HG03045 (cell line): ENCODE results near the gene PPM1F.

ENCODE experiments used
- ATAC-seq: cut with Tn5 transposase; IDR thresholded peaks from one replicate; pipeline ENCODE4 v1.9.1; 2021; ENCODE audit warnings: mild to moderate bottlenecking, moderate library complexity; ENCODE audit not compliant: unreplicated experiment

Gene PPM1F

DNA sequence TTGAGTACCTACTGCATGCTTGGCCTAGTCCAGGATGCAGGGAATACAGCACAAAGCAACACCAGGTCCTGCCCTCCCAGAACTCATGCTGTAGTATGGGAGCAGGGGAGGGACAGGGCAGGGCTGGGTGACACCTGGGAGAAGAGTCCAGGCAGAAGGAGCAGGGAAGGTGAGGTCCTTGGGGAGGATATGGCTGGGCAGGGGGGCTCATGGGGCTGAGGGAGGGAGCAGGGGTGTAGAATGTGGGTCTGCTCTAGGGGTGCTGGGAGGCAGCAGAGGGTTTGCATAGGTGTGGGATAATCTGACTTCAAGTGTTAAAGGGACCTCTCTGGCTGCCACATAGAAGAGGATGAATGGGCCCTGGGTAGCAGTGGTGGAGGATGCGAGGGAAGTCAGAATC is 25.2 kb upstream of the PPM1F start:
- ATAC-seq = no peak

DNA sequence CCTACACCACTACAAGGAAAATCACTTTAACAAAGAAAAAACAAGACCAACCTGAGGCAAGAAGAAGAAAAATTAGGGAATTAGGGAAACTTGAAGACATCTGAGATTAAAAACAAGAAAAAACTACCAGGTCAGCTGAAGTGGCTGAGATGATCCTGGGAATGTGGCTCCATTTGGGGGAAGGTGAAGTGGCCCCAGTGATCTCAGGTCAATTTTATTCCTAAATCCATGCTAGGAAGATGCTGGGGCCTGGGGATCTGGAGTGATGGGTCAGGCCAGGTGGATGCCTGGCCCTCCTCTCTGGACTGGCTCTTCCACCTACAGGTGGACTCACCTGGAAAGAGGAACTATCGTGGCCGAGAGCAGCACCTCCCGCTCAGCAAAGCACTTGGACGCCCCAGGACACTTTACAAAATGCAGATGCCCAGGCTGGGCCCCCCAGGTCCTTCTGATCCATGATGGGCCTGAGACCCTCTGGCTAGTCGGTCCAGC is 23.3 kb upstream of the PPM1F start:
- ATAC-seq = no peak

DNA sequence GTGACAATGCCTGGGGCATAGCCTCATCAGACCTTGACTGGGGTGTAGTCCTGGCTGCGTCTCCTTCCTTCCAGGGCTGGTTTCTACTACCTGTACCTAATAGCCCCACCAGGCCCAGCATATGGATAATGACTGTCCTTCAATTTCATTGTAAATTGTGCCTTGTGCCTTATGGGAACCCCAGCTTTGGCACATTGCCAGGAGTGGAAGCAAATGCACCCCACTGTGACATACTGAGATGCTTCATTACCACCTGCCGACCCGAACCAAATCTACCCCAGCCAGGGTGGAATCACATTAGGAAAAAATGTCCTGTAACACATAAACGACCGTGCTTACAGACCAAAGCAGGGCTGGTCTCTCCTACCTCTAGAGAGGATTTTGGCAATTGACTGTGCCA is 22.6 kb upstream of the PPM1F start:
- no peak for ATAC-seq

DNA sequence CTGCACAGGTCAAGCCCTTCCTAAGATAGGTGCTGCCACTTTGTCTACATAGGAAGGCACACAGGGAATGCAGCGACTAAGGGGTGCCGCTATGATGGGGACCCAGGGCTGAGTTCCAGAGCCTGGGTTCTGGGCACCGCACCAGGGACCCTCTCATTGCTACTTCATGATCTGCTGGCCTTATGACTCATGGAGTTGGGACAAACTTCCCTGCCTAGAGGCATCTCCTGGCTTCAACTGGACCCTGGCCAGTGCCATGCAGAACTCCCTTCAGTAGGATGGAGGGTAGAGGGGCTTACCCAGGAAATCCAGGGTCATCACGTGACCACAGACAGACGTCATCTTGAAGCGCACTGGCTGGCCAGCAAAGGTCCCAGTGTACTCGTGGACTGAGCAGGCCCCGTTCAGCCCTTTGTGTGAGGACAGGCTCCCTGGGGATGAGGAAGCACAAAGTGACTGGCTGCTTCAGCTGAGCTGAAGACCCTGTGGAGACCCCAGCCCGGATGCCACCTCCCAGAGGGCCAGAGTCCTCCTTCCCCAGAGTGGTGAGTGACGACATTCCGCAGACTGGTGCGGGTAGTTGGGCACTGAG is 21.5 kb upstream of the PPM1F start:
- ATAC-seq = no peak

DNA sequence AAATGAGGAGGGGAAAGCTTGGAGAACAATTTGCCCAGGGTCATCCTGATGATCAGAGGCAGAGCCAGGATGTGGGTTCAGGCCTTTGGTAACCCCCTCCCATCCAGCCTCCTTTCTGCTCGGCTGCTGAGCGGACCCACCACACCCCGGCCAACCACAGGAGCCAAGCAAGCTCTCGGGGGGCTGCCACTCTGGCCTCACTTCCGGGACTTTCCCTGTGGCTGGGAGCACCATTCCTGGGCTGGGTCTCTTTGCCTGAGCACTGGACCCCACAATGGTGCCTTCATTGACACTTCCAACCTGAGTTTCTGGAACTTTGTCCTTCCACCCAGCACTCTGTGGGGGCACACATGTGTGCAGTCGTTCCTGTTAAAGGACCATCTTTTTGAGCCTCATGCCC is 20.2 kb upstream of the PPM1F start:
- ATAC-seq = no peak

DNA sequence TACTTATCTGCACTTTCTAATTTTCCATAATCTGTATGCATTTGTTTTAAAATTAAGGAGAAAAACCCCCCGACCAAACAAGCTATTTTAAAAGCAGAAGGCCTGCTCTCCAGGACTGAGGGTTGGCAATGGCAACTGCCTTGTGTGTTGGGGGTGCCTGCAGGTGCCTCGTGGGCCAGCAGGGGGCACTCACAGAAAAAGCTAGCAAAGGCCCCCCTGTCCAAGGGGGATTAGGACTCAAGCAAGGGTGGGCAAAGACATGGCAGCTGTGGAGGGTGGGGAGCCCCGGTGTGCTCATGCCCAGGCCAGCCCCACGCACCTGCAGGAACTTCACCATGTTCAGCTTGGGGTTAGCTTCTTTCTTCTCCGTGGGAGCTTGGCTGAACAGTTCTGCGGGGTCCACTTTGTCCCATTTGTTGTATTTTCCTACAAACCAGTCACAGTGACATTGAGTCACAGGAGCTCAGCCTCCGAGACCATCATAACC is 19.7 kb upstream of the PPM1F start:
- ATAC-seq = no peak

DNA sequence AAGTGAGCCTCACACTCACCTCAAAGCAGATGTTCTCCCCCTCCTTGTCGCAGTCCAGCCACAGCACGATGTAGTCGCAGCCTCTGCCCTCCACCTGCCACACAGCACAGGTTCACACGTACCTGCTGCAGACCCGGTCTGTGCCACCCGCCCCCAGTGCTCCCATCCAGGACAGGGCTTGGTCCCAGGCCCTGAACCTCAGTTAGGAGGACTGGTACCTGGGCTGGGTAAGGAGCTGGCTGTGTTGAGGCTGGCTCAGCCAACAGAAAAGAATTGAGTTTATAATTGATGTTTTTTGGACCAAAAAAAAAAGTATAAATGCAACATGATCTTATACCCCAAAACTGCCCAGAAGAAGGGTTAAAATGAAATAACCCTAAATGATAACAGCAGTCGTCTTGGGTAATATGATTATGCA is 19.2 kb upstream of the PPM1F start:
- no peak for ATAC-seq

DNA sequence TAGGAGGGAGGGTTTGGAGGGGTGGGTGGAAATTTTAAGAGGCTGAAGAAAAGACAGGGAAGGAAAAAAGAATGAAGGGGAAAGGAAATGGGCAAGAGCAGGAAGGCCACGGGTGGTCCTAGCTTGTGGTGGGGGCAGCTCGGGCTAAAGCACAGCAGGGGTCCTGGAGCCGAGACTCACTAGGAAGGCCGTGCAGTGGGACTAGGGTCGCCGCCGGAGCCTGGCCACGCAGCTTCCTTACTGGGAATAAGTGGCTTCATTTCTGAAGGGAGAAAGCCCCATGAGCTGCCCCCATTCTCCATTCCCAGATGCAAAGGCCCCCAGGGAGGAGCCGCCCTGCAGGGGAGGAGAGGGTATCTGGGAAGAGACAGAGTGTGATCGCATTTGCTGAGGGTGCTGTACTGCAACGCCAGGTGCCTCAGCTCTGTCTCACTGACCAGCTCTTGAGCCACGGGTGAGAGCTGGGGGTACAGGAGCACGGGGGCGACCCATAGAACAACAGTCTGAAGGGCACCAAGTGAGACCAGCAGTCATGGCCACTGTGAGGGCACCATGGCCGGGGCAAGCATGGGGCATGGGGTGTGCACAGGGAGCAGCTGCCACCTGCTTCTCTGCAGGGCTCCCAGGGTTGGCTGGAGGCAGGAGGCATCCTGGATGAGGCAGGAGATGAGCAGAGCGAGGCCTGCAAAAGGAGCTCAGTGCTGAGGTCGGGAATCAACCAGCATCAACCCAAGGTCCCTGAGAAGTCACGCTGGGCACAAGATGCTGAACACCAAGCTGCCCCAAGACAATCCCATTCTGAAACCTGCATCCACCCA is 18.4 kb upstream of the PPM1F start:
- no peak for ATAC-seq

DNA sequence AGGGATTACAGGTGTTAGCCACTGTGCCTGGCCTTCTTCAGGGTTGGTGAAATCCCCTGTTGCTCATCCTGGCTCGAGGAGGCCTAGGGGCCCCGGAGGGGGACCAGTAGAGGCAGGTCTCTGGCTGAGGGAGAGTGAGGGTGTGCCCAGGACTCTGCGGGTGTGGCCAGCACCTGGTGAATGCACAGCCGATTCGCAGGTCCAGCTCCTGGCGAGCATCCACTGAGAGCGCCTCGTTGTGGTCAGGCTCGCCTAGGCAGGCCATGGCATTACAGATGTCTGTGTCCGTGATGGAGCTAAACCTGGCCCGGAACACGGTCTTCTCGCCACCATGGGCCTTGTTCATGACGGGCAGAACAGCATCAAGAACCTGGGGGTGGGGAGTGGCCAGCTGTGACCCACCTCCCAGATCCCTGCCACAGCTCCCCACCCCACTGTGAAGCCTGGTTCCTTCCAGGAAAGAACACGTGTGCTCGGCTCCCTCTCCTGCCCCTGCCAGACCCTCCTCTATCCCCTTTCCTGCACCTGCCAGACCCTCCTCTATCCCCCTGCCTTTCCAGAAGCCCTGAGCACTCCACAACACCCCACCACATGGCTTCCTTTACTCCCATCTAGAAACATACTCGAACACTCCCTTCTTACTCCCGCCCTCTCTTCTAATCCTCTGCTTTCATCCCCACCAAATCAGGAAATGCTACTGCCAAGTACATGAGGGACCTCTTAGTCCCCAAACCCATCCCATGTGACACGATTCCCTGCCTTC is 17.6 kb upstream of the PPM1F start:
- no peak for ATAC-seq

DNA sequence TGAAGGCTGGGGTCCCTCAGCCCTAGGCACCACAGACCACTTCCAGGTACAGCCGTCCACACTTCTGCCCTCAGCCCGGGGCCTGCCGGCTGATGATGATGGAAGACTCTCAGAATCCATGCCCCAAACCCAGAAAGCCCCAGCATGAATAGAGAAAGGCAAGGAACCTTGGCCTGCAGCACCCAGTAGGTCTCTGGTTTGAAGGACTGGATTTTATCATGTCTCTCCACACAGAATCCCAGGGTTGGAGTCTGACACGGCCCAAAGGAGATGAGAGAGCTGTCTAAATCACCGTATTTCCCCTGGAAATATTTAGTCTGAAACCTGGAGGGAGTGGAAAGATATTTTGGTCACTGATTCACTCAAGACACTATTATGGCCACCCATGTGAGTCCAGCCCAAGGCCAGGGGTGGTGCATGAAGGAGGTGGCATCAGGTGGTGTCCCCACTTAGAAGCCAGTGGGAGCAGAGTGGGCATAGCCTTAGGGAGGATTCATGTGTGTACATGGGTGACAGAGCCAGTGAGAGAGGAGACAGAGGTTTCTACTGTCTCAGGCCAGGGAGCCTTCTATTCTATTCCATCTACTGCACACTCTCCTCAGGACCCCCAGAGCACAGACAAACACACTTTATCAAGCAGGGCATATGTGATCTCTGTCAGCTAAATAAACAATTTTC is 15.9 kb upstream of the PPM1F start:
- ATAC-seq = no peak

DNA sequence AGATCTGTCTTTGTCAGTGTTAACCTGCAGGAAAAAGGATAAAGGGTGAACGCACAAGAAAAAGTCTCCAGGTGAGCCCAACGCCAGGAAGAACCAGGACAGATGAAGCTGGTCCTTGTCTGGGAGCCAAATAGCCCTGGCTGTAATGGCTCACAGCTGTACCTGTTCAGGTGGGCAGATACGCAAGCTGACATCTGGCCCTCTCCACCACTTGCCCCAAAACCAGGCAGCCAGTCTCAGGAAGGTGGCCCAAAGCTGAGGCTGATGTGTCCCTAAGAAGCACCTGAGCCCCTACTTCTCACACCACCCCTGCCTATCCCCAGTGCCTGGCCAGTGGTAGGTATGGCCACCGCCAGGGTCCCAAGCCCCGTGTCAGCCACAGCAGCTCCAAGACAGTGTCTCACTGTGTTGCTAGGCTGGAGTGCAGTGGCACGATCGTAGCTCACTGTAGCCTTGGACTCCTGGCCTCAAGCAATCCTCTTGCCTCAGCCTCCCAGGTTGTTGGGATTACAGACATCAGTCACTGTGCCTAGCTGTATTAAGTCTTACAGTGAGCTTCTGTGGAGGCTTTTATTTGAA is 15.1 kb upstream of the PPM1F start:
- no peak for ATAC-seq

DNA sequence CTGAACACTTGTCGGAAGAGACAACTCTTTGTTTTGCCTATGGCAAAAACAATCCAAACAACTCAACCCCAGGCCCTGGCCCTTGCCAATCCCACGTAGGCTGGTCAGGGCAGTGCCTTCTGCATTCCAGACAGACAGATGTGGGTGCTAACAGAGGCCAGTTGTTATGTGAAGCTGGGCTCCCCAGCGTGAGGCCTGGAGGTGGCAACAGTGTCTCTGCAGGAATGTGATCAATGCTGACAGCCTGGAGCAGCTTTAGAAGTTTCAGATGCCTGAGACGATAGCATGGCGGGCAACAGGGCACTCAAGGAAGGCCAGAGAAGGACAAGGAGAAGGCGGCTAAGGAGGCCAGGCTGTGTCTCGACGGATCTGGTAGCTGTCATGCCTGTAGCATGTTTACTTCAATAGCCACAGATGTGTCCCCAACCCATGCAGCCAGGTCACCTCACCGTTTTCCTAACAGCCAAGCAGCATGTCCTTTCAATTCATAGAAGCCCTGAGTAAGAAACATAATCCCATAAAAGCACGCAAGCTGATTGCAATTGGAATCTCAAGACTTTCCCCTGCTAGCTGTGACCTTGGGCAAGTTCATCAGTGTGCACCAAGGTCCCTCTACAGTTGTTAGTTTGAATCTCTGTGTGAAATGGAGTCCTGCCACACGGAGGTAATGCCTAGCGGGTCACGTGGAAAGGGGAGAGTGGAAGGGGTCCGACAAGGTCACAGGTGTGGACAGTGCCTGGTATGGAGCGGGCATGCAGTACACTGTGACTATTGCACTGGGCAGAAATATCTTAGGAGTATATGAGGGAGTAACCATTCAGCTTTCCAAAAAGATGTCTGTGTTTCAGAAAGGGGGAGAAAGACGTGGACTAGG is 14.2 kb upstream of the PPM1F start:
- no peak for ATAC-seq

DNA sequence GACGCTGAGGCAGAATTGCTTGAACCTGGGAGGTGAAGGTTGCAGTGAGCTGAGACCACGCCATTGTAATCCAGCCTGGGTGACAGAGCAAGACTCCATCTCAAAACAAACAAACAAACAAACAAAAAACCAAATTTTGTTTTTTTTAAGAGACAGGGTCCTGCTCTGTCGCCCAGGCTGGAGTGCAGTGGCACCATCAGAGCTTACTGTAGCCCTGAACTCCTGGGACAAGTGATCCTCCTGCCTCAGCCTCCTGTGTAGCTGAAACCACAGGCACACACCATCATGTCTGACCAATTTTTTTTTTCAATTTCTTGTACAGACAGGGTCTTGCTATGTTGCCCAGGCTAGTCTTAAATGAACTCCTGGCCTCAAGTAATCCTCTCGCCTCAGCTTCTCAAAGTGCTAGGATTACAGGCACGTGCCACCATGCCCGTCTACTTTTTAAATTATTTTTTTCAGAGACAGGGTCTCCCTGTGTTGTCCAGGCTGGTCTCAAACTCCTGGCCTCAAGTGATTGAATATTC is 13.2 kb upstream of the PPM1F start:
- no peak for ATAC-seq

DNA sequence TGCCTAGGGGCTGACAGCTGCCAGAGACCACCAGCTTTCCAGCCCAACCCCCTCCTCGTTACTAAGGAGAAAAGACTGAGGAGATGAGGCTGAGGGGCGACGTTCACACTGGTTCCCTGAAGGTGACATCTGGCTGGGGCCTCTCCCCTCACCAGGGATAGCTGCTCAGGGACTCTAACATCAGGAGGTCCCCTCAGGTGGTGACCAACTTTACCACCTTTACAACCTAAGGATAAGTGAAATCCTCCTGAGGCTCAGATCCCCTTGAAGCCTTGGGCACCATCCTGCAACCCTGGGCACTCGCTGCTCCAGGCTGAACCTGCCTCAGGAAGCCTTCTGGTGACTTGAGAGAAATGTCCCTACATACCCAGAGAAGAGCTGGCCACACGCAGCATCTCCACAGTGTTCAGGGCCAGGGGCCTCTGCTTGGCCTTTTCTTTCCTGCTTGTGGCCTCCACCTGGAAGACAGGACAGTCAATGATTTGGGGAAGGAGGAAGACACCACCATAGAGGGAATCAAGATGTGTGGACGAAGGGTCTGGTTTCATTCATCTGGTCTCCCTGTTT is 12.4 kb upstream of the PPM1F start:
- ATAC-seq = no peak

DNA sequence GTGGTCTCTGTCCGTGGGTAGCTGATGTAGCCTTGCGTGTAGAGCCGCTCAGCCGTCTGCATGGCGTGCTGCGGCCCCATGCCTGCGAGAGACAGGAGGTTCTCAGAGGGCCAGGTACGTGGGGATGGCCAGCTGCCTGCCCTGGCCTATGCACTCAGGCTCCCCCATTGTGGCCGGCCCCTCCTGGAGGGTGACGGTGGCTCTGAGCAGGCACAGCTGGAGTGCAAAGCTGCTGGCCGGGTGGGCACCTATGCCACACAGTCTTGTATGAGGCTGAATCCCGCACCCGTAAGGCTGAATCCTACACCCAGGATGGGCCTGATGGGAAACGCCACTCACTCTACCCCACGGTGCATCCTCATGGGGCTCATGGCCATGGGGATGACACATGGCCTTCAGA is 11.6 kb upstream of the PPM1F start:
- no peak for ATAC-seq

DNA sequence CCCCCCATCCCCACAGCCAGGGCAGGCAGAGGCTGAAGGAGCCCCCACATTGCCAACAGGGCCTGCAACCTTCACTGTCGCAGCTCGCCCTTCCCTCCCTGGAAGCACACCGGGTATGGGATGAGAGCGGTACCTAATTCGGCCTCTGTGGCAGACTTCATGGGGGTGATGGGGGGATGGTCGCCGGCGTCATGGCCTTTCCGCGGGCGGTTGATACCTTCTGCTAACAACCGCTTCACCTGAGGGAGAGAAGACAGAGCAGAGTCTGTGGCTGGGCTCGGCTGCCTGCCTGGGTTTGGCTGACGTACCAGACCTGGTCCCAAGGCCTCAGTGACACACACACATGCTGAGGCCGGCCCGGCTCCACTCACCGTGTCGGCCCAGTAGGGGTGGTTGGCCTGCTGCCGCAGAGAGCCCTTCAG is 11.2 kb upstream of the PPM1F start:
- no peak for ATAC-seq

DNA sequence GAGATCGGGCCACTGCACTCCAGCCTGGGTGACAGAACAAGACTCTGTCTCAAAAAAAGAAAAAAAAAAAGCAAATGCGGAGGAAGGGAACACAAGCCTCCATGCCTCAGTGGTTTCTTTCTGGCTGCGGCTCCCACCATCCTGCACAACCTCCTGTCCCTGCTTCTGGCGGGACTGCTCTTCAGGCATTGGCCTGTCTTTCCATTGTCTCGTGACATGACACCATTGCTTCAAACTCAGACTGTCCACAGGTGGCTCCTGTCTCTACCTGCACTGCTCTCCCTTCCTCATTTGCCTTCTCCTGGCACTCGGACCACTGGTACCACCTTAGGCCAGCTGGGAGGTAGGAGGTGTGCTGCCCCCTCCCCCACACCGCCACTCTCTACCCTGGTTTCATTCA is 10.6 kb upstream of the PPM1F start:
- no peak for ATAC-seq

DNA sequence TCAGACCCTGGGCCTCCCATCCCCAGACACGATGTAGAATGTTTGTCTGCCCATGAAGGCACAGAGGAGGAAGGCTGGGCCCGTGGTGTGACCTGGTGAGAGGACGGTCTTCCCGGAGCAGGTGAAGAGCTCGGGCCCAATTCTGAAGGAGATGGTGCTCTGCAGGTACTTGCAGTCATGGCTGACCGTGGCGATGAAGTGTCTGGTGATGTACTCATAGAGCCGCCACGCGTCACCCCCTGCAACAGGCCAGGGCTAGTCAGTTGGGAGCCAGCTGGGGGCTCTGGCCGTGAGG is 10.0 kb upstream of the PPM1F start:
- ATAC-seq = no peak

DNA sequence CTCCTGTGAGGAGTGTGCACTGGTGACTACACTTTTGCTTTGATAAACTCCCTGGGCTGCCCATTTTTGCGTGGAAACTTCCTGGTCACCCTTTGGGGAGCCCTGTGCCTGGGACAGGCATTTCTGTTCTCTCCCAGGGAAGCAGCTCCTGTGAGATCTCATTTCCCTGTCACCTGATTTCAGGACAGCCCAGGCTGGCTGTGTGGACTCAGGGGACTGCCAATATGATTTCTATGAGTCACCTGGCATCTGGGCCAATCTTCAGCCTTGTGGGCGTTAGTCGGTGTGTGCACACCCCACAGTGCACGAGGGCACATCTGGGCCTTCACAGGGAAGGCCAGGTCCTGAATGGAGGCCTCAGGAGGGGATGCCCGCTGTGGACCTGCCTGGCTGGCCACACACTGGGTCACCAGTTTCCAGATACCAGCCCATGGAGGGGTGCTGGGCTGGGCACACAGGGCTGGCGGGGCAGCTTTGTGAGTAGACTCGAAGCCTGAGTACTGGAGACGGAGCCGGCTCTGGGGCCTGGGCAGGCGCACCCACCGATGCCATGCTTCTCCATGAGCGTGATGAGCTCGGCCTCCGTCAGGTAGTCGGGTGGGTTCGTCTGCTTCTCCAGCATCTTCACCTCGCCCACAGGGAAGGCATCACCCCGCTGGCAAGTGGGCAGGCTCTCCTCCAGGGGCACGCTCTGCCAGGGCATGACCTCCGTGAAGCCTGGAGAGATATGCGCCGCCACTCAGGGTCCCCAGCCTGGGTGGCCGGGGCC is 9.4 kb upstream of the PPM1F start:
- no peak for ATAC-seq
